Head of caudate nucleus (tissue), 42 donors: ENCODE results near the gene HSPA5.
"Not testable (repeated sequence)": the region's sequence is repeated elsewhere in the genome, so short reads cannot be mapped to it uniquely, and the experiment has no call there.

Experiments used
- DNase-seq, 42 donors: peaks; one replicate each; pipeline versions ENCODE4 v3.0.0 to v3.0.0-alpha.2; 2020 to 2021; ENCODE audit warnings: mixed read lengths in 7 of 42
- intact Hi-C: fragments of 100-400 bp; cut with DNase I; formaldehyde crosslinking; loops from one replicate; pipeline ENCODE4 v1.15.0; 2022

Gene HSPA5

GRCh38 chr9:125254231-125254630 is 13.1 kb upstream of the HSPA5 start:
- intact Hi-C loops = no loop called here
- DNase-seq = no peak

- no peak for DNase-seq
- intact Hi-C loops = no loop called here
Observed at GRCh38 chr9:125246261-125246667, 5.1 kb upstream of the HSPA5 start.

- intact Hi-C loops = no loop called here
- DNase-seq = no peak
Observed at GRCh38 chr9:125243792-125244260, 2.7 kb upstream of the HSPA5 start.

- intact Hi-C loops = loop anchor here (2.0 kb wide), 1 partner anchor 51 kb away; no protein-coding TSS in a partner anchor
- peak in 30 of 42 donors; percentile 7 to 68 (median 40) for DNase-seq
Observed at GRCh38 chr9:125241863-125242739, 958 bp upstream of the HSPA5 start.

DNA sequence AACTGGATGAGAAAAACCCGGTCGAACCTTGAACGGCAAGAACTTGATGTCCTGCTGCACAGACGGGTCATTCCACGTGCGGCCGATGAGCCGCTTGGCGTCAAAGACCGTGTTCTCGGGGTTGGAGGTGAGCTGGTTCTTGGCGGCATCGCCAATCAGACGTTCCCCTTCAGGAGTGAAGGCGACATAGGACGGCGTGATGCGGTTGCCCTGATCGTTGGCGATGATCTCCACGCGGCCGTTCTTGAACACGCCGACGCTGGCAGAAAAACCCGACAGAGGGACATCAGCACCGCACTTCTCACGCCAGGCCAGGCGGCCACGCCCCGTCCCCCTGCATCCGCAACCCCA is 519 bp downstream of the HSPA5 start:
- peak in 15 of 42 donors; percentile 9 to 55 (median 23) for DNase-seq
- intact Hi-C loops = loop anchor here (2.0 kb wide), 1 partner anchor 50 kb away; no protein-coding TSS in a partner anchor

DNA sequence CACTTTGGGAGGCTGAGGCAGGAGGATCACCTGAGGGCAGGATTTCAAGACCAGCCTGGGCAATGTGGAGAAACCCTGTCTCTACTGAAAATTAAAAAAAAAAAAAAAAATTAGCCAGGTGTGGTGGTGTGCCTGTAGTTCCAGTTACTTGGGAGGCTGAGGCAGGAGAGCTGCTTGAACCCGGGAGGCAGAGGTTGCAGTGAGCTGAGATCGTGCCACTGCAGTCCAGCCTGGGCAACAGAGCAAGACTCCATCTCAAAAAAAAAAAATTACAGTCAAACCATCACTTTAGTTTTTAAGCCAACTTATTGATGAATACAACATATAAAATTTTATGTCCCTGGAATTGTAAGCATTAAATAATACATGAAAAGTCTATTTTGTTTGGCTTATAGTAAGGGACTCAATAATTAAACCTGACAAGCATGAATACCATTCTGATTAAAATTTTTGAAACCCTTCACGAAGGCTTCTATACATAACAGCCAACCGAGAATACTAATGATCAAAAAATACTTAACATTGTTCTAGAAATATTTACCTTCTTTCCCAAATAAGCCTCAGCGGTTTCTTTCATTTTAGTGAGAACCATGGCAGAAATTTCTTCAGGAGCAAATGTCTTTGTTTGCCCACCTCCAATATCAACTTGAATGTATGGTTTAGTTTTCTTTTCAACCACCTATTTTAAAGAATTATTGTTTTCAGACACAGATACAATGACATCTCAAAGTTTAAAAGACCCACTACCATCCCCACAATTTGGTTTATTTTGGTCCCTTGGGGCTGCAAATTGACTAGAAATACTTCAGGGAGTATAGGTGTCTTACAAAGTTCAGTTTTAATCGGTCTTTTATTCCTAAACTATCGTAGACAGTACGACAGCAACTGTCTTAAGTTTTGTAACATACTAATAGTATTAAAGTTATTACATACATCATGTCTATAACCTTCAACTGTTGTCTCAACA is 1.2 kb downstream of the HSPA5 start:
- intact Hi-C loops = loop anchor here (2.0 kb wide), 1 partner anchor 49 kb away; no protein-coding TSS in a partner anchor
- DNase-seq = no peak

DNA sequence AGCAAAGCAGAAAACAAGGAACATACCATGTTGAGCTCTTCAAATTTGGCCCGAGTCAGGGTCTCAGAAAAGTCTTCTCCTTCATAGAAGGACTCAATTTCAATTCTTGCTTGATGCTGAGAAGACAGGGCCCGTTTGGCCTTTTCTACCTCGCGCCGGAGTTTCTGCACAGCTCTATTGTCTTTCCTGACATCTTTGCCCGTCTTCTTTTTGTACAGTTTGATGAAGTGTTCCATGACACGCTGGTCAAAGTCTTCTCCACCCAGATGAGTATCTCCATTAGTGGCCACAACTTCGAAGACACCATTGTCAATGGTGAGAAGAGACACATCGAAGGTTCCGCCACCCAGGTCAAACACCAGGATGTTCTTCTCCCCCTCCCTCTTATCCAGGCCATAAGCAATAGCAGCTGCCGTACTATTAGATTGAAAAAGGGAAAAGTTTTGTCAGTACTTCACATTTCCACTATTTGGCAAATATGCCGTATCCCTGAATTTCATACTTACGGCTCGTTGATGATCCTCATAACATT is 2.2 kb downstream of the HSPA5 start:
- intact Hi-C loops = no loop called here
- DNase-seq = no peak

- intact Hi-C loops = no loop called here
- DNase-seq = no peak
Observed at GRCh38 chr9:125238127-125238914, 2.8 kb downstream of the HSPA5 start.

- intact Hi-C loops, DNase-seq: not testable (repeated sequence)
Observed at GRCh38 chr9:125236520-125237159, 4.5 kb downstream of the HSPA5 start.

DNA sequence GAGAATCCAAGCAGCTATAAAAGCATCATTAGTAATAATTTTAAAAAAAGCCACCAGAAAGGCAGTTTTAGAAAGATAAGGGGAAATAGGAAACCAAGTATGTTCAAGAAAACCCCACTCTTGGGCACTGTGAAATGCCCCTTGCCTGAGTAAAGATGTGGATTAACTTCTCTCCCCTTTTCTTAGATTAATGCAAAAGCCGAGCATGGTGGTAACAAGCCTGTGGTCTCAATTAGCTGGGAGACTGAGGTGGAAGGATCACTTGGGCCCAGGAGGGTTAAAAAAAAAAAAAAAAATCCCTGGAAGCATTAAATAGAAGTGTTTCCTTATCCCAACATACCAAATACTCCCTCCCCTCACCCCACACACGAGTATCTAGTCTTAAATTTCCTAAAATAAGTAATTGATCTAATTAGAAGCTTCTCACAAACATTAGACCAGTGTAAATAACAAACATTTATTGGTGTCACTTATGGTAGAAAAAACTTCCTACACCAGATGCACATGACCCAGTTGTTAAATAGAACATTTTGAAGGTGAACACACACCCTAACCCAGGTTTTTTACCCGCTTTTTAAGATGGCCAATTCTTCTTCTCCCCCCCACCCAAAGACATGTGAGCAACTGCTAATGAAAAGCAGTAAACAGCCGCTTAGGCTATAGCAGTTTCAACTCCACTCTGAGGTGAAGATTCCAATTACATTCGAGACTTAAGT is 5.2 kb downstream of the HSPA5 start:
- intact Hi-C loops = no loop called here
- no peak for DNase-seq

- intact Hi-C loops, DNase-seq: not testable (repeated sequence)
Observed at GRCh38 chr9:125234099-125234498, 7.0 kb downstream of the HSPA5 start.

GRCh38 chr9:125233678-125234077 is 7.5 kb downstream of the HSPA5 start:
- intact Hi-C loops = no loop called here
- DNase-seq = peak in 8 of 42 donors; percentile 15 to 46 (median 20)

DNA sequence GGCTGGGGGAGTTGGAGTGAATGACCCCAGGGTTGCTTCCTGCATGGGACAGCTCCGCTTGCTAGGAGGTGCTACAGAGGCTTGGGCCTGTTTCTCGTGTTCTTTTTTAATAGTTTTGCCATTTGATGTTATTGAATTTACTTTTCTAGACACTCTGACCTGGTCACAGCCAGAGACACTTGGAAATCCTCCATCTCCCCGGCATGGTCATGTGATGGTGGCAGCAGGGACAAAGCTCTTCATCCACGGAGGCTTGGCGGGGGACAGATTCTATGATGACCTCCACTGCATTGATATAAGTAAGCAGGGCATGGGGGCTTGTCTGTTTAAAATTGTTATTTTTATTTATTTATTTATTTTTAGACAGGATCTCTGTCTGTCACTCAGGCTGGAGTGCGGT is 13.4 kb downstream of the HSPA5 start:
- intact Hi-C loops = no loop called here
- peak in 16 of 42 donors; percentile 6 to 59 (median 28) for DNase-seq

GRCh38 chr9:125224858-125225257 is 16.3 kb downstream of the HSPA5 start:
- intact Hi-C loops, DNase-seq: not testable (repeated sequence)

GRCh38 chr9:125218621-125219020 is 22.5 kb downstream of the HSPA5 start:
- intact Hi-C loops = no loop called here
- peak in 18 of 42 donors; percentile 13 to 59 (median 31) for DNase-seq

GRCh38 chr9:125214186-125214585 is 27.0 kb downstream of the HSPA5 start:
- intact Hi-C loops = no loop called here
- DNase-seq = no peak

- intact Hi-C loops = no loop called here
Observed at GRCh38 chr9:125204477-125204876, 36.7 kb downstream of the HSPA5 start.

More at GRCh38 chr9:125204477-125204876, 36.7 kb downstream of the HSPA5 start:
- DNase-seq = no peak
